AG04449 (cell line): Measurements from ENCODE around the gene PTGES.

Experiments
- CTCF ChIA-PET: fragments of 350-600 bp; formaldehyde crosslinking; extraction: SDS; loops from one replicate; lab custom pipeline; 2021; ENCODE audit warnings: antibody characterized with exemption; lab: Yijun Ruan, JAX
- POLR2A ChIA-PET: fragments of 400-600, 350-600 bp; formaldehyde crosslinking; extraction: SDS; loops from one replicate; lab custom pipeline; 2020; ENCODE audit warnings: antibody characterized with exemption, inconsistent platforms; lab: Yijun Ruan, JAX
- DNase-seq: peaks from one replicate; pipeline ENCODE4 v3.0.0-alpha.2; 2010; ENCODE audit warnings: low read depth, low spot score
- H3K4me3 ChIP-seq: 2 replicates; pipeline ENCODE4 v1.5.1; 2011; ENCODE audit warnings: low read depth, mild to moderate bottlenecking, control low read depth, low read length
- TF ChIP-seq, protein P1 (sequence below): IDR thresholded peaks from one replicate; pipeline ENCODE4 v1.5.1; 2011; ENCODE audit warnings: mild to moderate bottlenecking, moderate library complexity, low read length, control low read depth, inconsistent platforms; ENCODE audit not compliant: insufficient read depth; ENCODE audit errors: missing control alignments

The PTGES gene

DNA sequence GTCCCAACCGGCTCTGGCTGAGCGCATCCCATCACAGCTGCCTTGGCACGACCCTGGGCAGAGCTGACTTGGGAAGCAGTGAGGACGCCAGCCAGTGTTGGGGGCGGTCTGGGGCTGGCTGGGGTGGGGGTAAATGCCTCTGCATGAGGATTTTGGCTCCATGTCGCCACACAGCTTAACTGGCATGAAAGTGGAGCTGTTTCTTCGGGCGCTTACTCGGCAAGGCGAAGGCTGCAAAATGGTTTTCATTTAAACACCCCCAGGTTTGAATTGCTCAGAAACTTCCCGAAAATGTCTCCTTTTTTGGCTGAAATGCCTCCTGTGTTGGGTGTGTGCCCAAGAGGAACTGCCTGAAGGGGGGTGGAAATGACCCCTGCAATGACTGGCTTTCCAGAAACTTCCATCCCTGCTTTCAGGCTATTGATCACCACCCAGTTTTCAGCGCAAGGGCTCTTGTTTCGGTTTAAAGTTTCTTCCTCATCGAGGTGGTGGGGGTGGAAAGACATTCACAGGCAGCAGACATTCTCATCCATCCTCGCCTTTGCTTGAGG lies 38.3 kb downstream of the PTGES start:
- DNase-seq: no peak
- TF ChIP-seq, protein P1, sequence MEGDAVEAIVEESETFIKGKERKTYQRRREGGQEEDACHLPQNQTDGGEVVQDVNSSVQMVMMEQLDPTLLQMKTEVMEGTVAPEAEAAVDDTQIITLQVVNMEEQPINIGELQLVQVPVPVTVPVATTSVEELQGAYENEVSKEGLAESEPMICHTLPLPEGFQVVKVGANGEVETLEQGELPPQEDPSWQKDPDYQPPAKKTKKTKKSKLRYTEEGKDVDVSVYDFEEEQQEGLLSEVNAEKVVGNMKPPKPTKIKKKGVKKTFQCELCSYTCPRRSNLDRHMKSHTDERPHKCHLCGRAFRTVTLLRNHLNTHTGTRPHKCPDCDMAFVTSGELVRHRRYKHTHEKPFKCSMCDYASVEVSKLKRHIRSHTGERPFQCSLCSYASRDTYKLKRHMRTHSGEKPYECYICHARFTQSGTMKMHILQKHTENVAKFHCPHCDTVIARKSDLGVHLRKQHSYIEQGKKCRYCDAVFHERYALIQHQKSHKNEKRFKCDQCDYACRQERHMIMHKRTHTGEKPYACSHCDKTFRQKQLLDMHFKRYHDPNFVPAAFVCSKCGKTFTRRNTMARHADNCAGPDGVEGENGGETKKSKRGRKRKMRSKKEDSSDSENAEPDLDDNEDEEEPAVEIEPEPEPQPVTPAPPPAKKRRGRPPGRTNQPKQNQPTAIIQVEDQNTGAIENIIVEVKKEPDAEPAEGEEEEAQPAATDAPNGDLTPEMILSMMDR: no peak
- POLR2A ChIA-PET: no interaction called here
- CTCF ChIA-PET: interaction anchor here (0.9 to 6.7 kb wide), 4 partner anchors 12 to 72 kb away, joined by 3 to 57 read pairs (median 14); no protein-coding TSS in a partner anchor
- H3K4me3 ChIP-seq: no peak overlapping the region

DNA sequence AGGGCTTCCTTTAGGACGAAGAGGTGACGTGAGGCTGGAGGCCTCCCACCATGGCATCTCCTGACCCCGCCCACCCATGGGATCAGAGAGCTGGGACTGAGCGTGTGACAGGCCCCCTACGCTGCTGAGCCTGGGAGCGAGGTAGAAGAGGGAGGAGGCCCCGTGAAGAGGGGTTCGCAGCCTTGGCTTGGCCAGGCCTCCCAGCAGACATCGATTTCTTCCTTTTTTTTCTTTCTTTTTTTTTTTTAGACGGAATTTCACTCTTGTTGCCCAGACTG lies 39.5 kb downstream of the PTGES start:
- TF ChIP-seq, protein P1: no peak
- ChIA-PET CTCF (interaction anchor here (1.0 to 6.7 kb wide), 9 partner anchors 9 to 102 kb away, joined by 3 to 57 read pairs (median 7); no protein-coding TSS in a partner anchor), POLR2A (interaction anchor here (1.9 to 2.7 kb wide), 2 partner anchors 11 to 16 kb away, joined by 5 to 17 read pairs; no protein-coding TSS in a partner anchor)
- DNase-seq: no peak
- no peak overlapping the region for H3K4me3 ChIP-seq

DNA sequence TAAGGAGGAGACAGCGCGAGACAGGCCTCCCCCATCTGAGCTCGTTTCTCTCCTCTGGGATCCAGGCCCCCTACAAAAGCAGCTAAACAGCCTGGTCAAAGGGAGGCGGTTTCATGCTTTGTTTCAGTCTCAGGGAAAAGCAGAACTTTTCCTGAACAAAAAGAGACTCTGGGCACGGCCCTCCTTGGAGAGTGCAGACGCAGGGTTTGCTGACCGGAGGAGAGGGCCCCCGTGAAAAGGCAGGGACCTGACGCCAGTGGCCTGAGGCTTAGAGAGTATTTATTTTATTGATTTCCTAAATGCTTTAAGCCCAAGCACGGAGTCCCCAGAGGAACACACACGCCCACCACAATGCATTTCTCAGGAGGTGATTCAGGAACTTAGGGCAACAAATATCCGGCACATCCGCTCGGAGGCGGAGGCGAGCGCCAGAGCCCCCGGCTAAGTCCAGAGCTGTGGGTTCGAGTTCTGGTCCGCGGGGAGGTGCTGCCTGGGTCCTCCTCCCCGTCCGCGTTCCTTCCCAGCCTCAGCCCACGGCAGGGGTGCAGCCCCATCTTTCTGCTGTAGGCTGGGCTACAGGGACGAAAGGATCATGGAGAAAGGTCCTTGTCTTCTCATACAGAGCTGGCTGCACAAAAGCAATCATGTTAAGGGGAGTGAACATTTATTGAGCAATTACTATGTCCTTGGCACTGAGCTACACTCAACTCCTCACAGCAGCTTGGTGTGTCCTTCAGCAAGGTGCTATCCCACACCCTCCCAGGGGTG lies 40.0 kb downstream of the PTGES start:
- POLR2A ChIA-PET: interaction anchor here (0.6 to 2.7 kb wide), 5 partner anchors 10 to 64 kb away, joined by 3 to 17 read pairs (median 3); no protein-coding TSS in a partner anchor
- DNase-seq: peak; percentile 76
- TF ChIP-seq, protein P1: peak; percentile 1
- CTCF ChIA-PET: interaction anchor here (1.0 to 6.7 kb wide), 11 partner anchors 10 to 101 kb away, joined by 3 to 57 read pairs (median 5); no protein-coding TSS in a partner anchor
- H3K4me3 ChIP-seq: peak overlapping the region; percentile 2; the same call in 1 of the 2 replicates

DNA sequence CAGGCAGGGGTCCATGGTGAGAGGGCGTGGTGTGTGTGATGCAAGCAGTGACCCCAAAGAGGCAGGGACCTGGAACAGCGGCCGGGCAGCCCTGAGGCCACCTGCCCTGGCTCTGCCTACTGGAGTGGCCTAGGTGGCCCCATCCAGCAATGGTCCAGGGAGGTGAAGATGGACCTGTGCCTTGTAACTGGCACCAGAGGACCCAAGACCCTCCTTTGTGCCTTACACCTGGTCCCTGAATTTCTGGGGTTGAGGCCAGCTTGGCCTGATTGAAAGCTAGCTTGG lies 42.7 kb downstream of the PTGES start:
- TF ChIP-seq, protein P1: no peak
- POLR2A ChIA-PET: no interaction called here
- H3K4me3 ChIP-seq: no peak overlapping the region
- CTCF ChIA-PET: interaction anchor here (1.0 to 6.7 kb wide), 7 partner anchors 12 to 579 kb away, joined by 3 to 57 read pairs (median 3); no protein-coding TSS in a partner anchor
- DNase-seq: no peak

DNA sequence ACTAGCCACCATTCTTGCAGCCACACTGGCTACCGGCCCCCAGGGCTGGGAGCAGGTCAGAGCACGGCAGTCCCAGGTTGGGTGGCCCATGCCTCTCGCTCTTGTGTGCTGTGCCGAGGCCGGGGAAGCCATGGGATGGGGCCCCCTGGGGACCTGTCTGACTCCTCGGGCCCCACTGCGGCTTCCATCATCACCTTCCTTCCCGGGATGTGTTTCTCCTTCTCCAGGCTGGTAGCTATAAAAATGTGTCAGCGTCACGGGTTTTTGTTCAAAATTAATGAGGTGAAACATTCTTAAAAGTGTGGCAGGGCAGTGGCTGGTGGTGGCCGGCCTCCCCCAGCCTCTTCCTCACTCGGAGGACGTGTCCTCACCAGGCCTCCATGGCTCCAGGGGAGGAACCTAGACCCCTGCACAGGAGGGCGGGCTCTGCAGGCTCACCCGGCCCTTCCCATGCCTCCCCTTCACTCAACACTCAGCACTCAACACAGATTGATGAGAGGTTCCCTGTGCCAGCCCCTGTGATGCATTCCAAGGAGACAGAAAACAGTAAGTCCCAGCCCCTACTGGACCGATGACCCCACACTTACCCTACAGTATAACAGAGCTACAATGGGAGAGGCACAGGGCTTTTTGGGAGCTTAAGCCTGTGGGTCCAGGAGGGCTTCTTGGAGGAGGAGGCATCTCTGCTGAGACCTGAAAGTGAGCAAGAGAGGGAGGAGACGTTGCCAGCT lies 43.2 kb downstream of the PTGES start:
- TF ChIP-seq, protein P1: no peak
- ChIA-PET POLR2A (no interaction called here), CTCF (interaction anchor here (1.4 to 6.7 kb wide), 5 partner anchors 17 to 578 kb away, joined by 3 to 57 read pairs (median 6); no protein-coding TSS in a partner anchor)
- no peak for DNase-seq
- no peak overlapping the region for H3K4me3 ChIP-seq
